AG10803 (cell line): ENCODE results near the gene CEP112.

Source experiments
- DNase-seq: peaks from one replicate; pipeline ENCODE4 v3.0.0; 2010; ENCODE audit warnings: low read depth
- H3K4me3 ChIP-seq: 2 replicates; pipeline ENCODE4 v1.5.1; 2011; ENCODE audit warnings: mild to moderate bottlenecking, low read length, control low read depth
- CTCF ChIP-seq: conservative IDR thresholded peaks from 2 replicates; pipeline ENCODE4 v1.5.1; 2011; ENCODE audit warnings: mild to moderate bottlenecking, low read length, control low read depth, inconsistent platforms

CEP112 gene

GRCh38 chr17:66221755-66222530 lies 30.0 kb upstream of the CEP112 start:
- no peak overlapping the region for H3K4me3 ChIP-seq
- TF ChIP-seq CTCF: no peak
- no peak for DNase-seq

GRCh38 chr17:66221343-66221742 lies 29.4 kb upstream of the CEP112 start:
- no peak overlapping the region for H3K4me3 ChIP-seq
- no peak for DNase-seq
- no peak for TF ChIP-seq CTCF

GRCh38 chr17:66220079-66220835 lies 28.3 kb upstream of the CEP112 start:
- DNase-seq: no peak
- no peak for TF ChIP-seq CTCF
- H3K4me3 ChIP-seq: no peak overlapping the region

GRCh38 chr17:66215529-66215911 lies 23.6 kb upstream of the CEP112 start:
- no peak for DNase-seq
- no peak for TF ChIP-seq CTCF
- no peak overlapping the region for H3K4me3 ChIP-seq

GRCh38 chr17:66214884-66215528 lies 23.1 kb upstream of the CEP112 start:
- no peak for DNase-seq
- no peak overlapping the region for H3K4me3 ChIP-seq
- TF ChIP-seq CTCF: no peak

GRCh38 chr17:66211047-66211810 lies 19.3 kb upstream of the CEP112 start:
- no peak overlapping the region for H3K4me3 ChIP-seq
- no peak for DNase-seq
- TF ChIP-seq CTCF: no peak
